ENCODE measurements around the gene DNMT1.

Gene DNMT1

DNA sequence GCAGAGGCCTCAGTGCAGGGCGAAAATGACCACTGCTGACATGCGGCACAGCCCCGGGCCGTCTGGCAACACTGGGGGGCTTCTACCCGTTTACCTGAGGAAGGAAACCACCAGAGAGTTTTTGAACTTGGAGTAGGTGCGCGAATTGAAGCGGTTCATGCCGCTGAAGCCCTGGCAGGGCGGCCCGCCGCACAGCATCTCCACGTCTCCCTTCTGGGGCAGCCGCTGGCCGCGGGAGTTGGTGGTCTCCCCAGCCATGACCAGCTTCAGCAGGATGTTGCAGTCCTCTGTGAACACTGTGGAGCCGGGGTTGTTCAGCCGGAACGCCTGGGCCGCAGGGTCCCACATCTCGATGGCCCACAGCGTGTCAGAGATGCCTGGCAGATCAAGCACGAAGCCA lies 54.8 kb downstream of the DNMT1 start:
- no peak for DNase-seq (ENCODE audit: low read depth)

DNA sequence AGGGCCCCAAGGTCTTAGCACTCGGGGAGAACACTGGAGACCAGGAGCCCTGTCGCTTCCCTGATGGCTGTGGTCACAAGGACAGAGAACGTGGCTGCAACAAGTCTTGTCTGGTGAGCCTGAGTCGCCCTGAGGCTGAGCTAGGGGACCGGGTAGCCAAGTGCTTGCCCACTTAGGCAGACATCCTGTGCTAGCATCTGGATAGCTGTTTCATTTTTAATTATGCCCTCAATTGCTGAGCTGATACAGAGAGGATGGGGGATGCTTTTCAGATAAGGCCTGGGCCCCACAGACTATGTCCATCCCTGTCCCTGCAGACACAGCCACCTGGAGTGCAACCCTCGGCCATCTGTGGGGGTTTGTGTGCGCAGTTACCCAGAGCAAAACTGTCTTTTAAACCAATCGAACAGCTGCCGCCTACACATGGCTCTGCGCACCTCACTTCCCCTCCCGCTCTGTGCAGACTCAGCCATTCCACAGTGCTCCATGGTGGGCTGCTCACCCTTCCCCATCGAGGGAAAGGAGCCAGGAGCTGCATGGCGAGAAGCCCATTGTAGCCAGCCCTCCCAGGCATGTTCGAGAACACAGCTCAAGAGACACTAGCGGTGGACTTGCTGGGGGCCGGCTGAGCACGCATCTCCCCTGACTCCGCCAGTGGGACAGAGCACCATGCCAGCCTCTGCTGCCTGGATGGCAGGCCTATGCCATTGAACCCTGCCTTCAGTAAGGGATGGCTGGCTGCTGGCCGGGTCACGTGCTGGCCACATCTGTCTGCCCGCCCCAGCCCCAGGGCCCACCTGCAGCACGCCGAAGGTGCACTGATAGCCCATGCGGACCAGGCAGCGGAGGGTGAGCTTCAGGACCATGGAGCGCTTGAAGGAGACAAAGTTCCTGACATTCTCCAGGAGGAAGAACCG lies 55.6 kb downstream of the DNMT1 start:
- no peak for DNase-seq (ENCODE audit: low read depth)

DNA sequence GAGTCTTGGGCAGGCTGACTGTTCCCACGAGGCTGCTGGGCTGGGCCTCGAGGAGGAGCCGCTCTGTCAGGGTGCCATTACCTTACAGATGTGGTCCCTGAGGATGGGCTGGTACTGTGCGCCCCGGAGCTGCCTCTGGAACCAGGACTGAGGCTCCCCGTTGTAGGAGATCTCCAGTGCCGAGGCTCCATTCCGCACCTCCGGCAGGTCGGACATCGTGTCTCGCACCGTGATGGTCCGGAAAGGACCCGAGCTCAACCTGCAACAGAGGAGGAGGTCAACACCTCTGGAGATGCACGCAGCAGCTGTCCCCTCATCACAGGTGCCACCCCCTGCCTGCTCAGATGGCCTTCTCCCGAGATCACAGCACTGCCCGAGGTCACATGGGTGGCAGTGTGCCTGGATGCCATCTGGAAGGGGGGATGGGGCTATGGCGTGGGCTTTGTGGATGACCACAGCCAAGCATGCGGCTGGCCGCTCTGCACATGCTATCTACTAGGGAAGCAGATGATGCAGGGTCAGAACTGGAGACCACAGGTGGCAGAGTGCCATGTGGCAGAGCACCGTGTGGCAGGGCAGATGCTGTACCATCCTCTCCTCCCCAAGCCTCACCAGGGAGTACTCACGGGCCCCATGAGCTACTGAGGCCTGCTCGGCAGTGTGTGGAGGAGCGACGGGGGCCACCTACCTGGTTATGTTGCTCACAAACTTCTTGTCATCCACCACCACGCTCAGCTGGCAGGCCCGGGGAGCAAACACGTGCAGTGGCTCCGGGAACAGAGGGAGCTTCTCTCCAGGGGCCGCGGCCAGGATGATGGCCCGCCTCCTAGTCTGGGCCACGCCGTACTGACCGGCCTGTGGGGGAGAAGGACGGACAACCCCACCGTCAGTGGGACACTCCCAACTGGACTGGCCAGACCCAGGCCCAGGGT lies 56.7 kb downstream of the DNMT1 start:
- DNase-seq (ENCODE audit: low read depth), result no peak

DNA sequence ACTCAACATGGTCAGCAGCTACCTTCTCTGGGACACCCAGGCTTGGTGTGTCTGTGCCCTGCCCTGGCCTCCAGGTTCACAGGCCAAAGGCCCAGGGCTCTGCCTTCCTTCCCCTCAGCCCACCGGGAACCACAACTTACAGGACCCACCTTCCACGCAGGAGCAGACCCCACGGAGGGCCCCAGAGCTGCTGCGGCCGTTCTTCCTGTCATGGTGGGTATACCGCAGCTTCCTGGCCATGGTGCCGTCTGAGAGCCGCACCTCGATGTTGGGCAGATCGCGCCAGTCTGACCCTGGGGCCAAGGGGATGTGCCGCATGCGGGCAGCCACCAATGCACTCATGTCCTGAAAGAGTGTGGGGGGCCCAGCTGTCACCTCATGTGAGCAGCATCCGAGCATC lies 57.8 kb downstream of the DNMT1 start:
- DNase-seq (ENCODE audit: low read depth), result no peak

DNA sequence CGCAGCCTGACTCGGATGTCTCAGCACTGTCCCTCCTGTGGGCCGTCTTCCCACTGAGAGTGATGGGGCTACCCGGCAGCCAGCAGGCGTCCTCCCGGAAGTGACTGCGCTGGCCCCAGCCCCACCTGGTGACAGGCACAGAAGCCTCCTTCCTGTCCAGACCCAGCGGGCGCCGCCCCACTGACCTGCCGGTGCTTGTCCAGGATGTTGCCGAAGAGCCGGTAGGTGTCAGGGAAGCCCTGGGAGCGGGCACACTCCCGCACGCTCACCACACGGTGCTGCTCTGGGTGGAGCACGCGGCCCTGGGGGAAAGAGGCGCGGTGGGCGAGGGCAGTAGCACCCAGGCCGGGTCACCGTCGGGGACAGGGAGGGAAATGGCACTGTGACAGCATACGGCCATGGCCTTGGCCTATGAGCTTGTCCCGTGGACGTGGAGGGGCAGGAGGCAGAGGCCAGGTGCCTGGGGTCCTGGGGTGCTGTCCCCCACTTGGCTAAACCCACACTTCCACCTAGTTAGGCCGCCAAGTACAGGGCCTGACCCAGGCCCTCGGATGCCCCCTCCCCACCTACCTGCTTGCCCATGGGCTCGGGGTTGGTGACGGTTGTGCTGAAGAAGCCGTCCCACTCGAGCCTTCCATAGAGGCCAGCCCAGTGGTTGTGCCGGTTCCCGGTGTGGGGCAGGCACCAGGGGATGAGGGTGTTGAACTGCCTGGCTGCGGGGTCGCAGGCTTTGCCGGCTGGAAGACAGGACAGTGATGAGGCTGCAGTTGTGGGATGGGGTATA lies 59.0 kb downstream of the DNMT1 start:
- DNase-seq (ENCODE audit: low read depth), result no peak

DNA sequence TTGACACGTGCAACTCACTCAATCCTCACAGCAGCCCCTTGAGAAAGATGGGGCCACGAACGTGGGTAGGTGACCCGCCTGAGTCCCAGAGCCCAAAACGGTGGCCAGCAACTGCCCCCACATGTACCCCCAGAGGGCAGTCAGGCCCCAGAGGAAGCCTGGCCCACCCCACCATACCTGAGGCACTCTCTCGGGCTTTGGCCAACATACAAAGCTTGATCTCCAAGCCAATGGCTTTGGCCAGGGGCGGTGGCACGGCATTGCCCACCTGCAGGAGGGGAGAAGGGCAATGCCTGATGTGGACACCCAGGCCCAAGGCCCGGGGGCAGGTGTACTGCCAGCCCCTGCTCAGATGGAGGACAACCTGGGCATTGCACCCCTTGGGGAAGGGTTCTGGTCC lies 60.7 kb downstream of the DNMT1 start:
- no peak for DNase-seq (ENCODE audit: low read depth)

DNA sequence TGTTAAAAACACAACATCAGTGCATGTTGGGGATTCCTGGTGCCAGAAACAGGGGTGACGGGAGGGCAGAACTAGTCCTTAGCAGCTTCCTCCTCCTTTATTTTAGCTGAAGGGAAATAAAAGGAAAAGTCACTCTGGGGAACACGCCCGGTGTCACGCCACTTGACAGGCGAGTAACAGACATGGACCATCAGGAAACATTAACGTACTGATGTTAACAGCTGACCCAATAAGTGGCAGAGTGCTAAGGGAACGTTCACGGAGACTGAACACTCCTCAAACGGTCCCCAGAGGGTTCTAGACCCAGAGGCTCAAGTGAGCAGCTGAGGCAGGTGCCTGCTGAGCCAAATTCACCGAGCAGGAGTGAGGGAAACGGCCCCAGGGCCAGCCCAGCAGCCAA lies 61.2 kb downstream of the DNMT1 start:
- no peak for DNase-seq (ENCODE audit: low read depth)

DNA sequence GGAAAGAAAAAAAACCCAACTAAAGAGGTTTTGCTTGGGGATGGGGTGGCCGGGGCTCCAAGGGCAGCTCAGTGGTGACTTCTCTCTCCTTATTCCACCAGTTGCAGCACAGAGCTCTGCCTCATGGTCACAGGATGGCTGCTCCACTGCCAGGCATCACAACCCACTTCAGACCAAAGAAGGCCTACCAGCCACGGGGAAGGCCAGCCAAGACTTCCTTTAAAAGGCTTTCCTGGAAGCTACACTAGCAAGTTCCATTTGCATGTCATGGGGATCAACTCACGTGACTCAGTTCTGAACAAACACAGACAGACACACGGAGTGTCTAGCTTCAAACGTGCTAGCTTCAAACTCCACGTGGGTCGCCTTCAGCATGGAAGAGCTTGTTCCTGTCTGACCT lies 61.8 kb downstream of the DNMT1 start:
- DNase-seq (ENCODE audit: low read depth), result no peak

DNA sequence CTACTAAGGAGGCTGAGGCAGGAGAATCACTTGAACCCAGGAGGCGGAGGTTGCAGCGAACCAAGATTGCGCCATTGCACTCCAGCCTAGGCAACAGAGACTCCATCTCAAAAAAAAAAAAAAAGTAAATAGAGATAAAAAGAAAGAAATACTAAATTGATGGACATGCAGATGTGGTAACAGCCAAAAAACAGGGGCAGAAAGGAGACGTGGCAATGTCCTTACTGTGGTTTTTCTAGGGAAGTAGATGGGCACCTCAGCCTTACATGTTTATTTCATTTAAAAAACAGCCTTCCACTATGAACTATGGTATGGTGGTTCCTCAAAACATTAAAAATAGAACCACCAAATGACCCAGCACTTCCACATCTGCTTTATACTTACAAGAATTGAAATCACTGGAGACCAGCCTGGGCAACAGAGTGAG lies 68.5 kb downstream of the DNMT1 start:
- no peak for DNase-seq (ENCODE audit: low read depth)

DNA sequence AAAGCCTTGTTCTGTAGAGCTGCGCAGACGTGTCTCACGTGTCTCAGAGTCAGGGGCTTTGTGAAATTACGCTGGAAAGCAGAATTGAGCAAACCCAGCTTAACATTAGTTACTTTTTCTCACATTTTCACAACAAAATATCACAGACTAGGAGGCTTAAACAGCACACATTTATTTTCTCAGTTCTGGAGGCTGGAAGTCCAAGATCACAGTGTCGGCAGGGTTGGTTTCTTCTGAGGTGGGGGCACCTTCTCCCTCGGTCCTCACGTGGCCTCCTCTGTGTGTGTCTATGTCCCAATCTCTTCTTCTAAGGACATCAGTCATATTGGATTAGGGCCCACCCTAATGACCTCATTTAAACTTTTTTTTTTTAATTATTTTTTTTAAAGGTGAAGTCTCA lies 70.3 kb downstream of the DNMT1 start:
- DNase-seq (ENCODE audit: low read depth), result no peak

DNA sequence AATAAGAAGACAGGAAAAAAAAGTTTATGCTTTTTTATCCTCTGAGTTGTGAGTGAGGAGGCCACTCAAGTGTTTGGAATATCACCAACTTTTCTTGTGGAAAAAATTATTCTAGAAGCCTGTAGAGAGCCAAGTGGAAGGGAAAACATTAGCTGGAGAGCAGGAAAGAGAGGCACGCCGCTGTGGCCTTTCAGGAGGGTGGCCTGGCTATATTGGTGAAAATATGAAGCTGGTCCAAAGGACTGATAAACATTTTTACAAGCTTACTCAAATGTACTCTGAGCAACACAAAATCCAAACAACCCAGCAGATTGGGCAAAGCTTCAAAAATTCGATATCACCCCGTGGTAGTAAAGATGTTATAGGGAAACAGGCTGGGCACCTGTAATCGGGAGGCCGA lies 72.7 kb downstream of the DNMT1 start:
- DNase-seq (ENCODE audit: low read depth), result no peak

DNA sequence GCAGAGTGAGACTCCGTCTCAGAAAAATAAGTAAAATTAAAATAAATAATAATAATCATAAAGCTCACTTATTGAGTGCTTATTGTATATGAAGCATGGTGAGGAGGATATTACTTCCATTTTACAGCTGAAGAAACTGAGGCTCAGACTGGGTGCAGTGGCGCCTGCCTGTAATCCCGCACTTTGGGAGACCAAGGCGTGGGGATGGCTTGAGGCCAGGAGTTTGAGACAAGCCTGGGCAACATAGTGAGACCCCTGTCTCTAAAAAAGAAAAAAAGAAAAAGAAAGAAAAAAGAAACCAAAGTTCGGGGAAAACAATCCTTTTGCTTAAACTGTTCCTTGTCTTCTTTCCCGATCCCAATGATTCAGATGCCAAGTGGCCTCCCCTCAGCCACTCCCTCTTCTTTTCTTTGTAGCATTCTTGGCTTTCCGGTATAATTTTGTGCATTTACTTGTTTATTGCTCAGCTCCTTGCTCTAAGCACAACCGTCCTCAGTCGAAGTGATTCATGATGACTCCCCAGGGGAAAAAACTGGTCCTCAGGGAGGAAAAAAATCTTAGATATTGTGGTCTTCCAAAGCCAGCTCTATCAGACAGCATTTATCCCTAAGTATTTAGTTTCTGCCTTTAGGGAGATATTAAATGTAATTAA lies 74.1 kb downstream of the DNMT1 start:
- DNase-seq (ENCODE audit: low read depth), result no peak

DNA sequence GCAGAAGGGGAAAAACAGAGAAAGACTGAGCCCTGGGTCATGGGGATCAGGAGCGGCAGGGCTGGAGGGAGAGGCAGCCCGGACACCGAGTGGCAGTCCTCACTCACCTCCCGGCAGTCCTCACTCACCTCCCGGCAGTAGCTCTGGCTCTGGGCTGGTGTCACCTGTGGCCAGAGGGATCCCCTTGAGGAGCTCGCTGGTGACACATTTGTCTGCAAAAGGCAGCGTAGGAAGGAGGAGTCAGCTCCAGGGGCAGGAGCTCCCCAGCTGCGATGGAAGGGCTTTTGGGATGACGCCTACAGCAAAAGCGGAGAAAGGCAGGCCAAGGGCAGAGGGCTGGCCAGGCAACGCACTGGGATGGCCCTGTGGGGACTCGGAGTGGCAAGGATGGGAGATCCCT lies 75.8 kb downstream of the DNMT1 start:
- DNase-seq (ENCODE audit: low read depth), result no peak

DNA sequence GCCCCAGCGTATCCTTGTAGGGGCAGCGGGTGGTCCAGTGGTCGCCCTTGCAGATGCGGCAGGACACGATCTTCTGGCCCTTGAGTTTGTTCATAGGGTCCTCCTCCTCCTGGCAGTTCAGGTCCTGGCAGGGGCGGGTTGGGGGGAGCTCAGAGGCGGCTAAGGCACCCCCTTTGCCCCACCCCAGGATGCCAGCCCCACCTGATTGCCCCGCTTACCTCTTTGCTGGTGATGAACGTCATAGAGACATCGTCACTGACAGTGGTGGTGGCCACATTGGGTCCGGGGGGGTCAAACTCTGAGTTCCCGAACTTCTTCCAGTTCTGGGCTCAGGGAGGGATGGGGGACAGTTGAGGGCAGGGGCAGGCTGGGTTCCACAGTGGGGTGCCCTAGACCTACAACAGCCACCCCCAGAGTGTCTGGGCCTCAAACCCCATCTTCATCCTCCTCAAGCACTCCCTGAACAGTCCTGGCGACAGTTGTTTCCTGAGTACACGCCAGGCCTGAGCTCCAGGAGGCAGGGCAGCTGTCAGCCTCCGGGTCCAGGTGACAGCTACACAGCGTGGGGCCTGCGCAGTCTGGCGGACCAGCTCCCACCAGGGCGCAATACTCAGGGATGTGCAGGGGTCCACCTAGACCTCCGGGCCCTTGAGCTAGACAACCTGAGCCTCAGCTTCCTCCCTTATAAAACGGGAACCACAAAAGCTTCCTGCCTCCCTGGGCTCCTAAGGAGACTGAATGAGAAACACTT lies 77.7 kb downstream of the DNMT1 start:
- no peak for DNase-seq (ENCODE audit: low read depth)

DNA sequence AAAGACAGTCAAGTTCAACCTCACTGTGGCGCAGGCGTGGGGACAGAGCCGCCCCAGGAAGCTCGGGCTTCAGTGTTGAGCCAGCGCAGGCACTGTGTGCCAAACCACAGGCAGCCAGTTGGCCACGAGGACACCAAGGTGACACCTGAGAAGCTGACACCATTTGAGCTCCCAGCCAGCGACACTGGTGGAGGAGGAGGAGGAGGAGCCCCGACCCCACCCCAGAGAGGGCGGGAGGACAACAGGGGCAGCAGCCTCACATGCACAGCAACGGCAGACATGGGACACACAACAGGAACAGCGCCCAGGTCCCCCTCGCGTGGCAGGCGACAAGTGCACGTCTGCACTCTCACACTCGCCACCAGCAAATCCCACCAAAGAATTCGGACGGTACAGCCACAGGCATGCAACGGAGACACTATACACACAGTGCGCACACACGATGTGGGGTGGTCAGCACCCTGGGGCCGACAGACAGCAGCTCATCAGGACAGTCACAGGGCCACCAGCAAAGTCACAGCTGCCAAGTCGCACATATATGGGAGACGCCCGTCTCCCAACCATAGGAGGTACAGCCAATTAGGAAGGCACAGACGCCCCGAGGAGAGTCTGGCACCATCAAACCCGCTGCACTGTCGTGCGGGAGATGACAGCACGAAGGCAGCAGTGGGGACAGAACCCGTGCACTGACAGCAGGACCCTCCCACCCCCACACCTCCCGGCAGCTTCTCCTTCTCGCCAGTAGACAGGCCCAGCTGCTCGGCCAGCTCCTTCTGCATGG lies 78.5 kb downstream of the DNMT1 start:
- no peak for DNase-seq (ENCODE audit: low read depth)

DNA sequence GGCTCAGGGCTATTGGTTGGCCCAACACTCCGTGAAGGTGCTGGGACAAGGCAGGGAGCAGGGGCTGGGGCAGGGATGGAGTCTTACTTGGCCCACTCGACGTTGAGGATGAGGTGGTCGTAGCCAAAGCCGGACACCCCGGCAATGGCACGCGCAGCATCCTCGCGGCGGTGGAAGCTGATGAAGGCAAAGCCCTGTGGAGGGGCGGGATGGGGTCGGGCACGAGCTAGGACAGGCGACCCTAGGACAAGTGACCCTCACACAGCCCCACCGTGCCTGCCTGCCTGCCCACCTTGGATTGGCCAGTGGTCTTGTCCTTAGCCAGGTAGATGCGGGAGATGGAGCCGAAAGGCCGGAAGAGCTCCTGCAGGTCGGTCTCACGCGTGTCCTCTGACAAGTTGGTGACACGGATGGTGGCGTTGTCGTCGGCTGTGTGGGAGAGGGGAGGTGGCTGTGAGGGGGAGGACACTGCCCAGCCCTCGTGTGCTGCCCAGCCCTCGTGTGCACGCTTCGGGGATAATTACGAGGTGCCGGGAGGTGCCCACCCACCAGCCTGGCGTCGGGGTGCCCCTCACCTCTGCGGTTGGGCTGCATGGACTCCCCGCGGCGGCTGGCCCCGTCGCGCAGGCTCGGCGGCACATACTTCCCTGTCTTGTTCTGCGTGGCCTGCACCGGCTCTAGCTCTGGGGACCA lies 79.2 kb downstream of the DNMT1 start:
- no peak for DNase-seq (ENCODE audit: low read depth)

DNA sequence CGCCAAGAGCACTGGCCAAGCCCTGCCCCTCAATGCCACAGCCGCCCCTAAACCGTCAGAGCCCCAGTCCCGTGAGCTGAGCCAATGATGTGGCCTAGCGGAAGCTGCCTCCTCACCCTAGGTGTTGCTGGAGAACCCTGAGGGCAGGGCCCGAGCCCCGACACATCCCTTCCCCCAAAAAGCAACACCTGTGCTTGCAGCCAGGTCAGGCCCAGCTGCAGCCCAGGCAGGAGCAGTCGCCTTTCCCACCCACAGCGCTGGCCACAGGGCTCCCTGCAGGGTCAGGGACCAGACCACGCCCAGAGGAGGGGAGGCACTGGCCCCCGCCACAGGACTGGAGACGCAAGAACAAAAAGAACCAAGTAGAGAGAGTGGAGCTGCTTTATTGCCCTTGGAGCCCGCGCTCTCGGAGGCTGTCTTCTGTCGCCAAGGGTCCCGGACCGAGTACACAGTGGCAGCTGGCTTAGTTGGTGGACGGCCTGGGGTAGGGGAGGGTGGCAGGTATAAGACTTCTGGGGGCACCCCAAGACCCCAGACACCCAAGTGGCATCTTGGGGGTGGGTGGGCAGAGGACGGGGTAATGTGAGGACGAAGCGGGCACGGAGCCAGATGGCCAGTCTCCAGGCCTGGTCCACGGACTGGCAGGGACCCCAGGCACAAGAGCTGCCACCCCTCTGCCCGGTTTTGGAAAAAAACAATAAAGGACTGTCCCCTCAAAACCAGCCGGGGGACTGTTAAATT lies 79.9 kb downstream of the DNMT1 start:
- no peak for DNase-seq (ENCODE audit: low read depth)

DNA sequence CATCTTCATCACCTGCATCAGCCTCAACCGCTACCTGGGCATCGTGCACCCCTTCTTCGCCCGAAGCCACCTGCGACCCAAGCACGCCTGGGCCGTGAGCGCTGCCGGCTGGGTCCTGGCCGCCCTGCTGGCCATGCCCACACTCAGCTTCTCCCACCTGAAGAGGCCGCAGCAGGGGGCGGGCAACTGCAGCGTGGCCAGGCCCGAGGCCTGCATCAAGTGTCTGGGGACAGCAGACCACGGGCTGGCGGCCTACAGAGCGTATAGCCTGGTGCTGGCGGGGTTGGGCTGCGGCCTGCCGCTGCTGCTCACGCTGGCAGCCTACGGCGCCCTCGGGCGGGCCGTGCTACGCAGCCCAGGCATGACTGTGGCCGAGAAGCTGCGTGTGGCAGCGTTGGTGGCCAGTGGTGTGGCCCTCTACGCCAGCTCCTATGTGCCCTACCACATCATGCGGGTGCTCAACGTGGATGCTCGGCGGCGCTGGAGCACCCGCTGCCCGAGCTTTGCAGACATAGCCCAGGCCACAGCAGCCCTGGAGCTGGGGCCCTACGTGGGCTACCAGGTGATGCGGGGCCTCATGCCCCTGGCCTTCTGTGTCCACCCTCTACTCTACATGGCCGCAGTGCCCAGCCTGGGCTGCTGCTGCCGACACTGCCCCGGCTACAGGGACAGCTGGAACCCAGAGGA lies 80.6 kb downstream of the DNMT1 start:
- DNase-seq (ENCODE audit: low read depth), result no peak
